Endothelial cell of umbilical vein (primary cell): ENCODE results near the gene HECTD2.

Source experiments
- CTCF ChIP-seq, 2 donors: IDR thresholded peaks; 1 replicate in 1 of 2; 2 replicates in 1 of 2; pipeline ENCODE4 v1.5.1; 2011; ENCODE audit warnings: low read length in 2 of 2, mild to moderate bottlenecking in 2 of 2, moderate library complexity in 2 of 2, control low read depth in 1 of 2, inconsistent platforms in 1 of 2, low read depth in 1 of 2; ENCODE audit not compliant: insufficient read depth in 1 of 2; ENCODE audit errors: extremely low read depth in 1 of 2
- EZH2 ChIP-seq: IDR thresholded peaks from 2 replicates; pipeline ENCODE4 v1.6.1; 2012; ENCODE audit warnings: borderline replicate concordance, low read depth, mild to moderate bottlenecking, moderate library complexity, low read length, inconsistent platforms; ENCODE audit not compliant: severe bottlenecking
- FOS ChIP-seq: IDR thresholded peaks from 2 replicates; pipeline ENCODE4 v1.6.1; 2011; ENCODE audit warnings: mild to moderate bottlenecking, low read length, moderate library complexity, borderline replicate concordance; ENCODE audit not compliant: insufficient read depth
- JUN ChIP-seq: IDR thresholded peaks from 2 replicates; pipeline ENCODE4 v1.6.1; 2011; ENCODE audit warnings: borderline replicate concordance, low read depth; ENCODE audit not compliant: insufficient read length, insufficient read depth
- POLR2A ChIP-seq: IDR thresholded peaks from 2 replicates; pipeline ENCODE4 v1.6.1; 2012; ENCODE audit warnings: low read depth, mild to moderate bottlenecking, control low read depth, low read length
- POLR2AphosphoS5 ChIP-seq: IDR thresholded peaks from 2 replicates; pipeline ENCODE4 v1.6.1; 2012; ENCODE audit warnings: low read depth, mild to moderate bottlenecking, control low read depth, low read length, moderate library complexity; ENCODE audit not compliant: insufficient read depth

- TF ChIP-seq CTCF (IDR thresholded peaks at IDR 0.05; ENCODE audit: extremely low read depth in 1 of 2, insufficient read depth in 1 of 2, low read depth in 1 of 2, low read length in 2 of 2) = no peak
- no peak for TF ChIP-seq POLR2A
- TF ChIP-seq JUN = no peak
- no peak for TF ChIP-seq POLR2AphosphoS5
- no peak for TF ChIP-seq EZH2
- TF ChIP-seq FOS = no peak
Observed at GRCh38 chr10:91536111-91536510, 126.0 kb downstream of the HECTD2 start.
